KMS-11 (cell line): ENCODE measurements around the gene BDH1.

Source experiments
- H2AFZ ChIP-seq: fragments of 200-600 bp; sonication (generic); 2 replicates; pipeline ENCODE4 v1.6.1; 2016; ENCODE audit warnings: antibody characterized with exemption, mixed run types, low read depth
- H3K27ac ChIP-seq: fragments of 200-600 bp; sonication (generic); 2 replicates; pipeline ENCODE4 v1.6.1; 2016; ENCODE audit warnings: mild to moderate bottlenecking, mixed run types
- H3K27me3 ChIP-seq: fragments of 200-600 bp; sonication (generic); 2 replicates; pipeline ENCODE4 v1.6.1; 2017; ENCODE audit warnings: mild to moderate bottlenecking, low read depth, mixed run types, moderate library complexity; ENCODE audit not compliant: insufficient read depth
- H3K36me3 ChIP-seq: fragments of 200-600 bp; sonication (generic); 2 replicates; pipeline ENCODE4 v1.6.1; 2017; ENCODE audit warnings: mild to moderate bottlenecking, mixed run types; ENCODE audit not compliant: insufficient read depth
- H3K4me1 ChIP-seq: fragments of 200-600 bp; sonication (generic); 2 replicates; pipeline ENCODE4 v1.6.1; 2016; ENCODE audit warnings: mild to moderate bottlenecking, low read depth, mixed run types; ENCODE audit not compliant: poor library complexity, severe bottlenecking
- H3K4me2 ChIP-seq: fragments of 200-600 bp; sonication (generic); 2 replicates; pipeline ENCODE4 v1.7.0; 2016; ENCODE audit warnings: mild to moderate bottlenecking, mixed run types
- H3K4me3 ChIP-seq: fragments of 200-600 bp; sonication (generic); IDR thresholded peaks from 2 replicates; pipeline ENCODE4 v1.6.1; 2017; ENCODE audit warnings: low read depth, low read length, mixed read lengths; ENCODE audit not compliant: insufficient read depth
- H3K79me2 ChIP-seq: fragments of 200-600 bp; sonication (generic); 2 replicates; pipeline ENCODE4 v1.6.1; 2016; ENCODE audit warnings: low read depth, mixed run types; ENCODE audit not compliant: insufficient read depth
- H3K9ac ChIP-seq: fragments of 200-600 bp; sonication (generic); 2 replicates; pipeline ENCODE4 v1.6.1; 2016; ENCODE audit warnings: mild to moderate bottlenecking, mixed run types
- H4K20me1 ChIP-seq: fragments of 200-600 bp; sonication (generic); 2 replicates; pipeline ENCODE4 v1.6.1; 2016; ENCODE audit warnings: mild to moderate bottlenecking, mixed run types; ENCODE audit not compliant: insufficient read depth
- CTCF ChIP-seq: fragments of 200-600 bp; sonication (generic); conservative IDR thresholded peaks from 2 replicates; pipeline ENCODE4 v1.6.1; 2017; ENCODE audit warnings: low read depth, mild to moderate bottlenecking, antibody characterized with exemption, low read length, moderate library complexity, mixed read lengths

The BDH1 gene

GRCh38 chr3:197511853-197512635 is 43.7 kb downstream of the BDH1 start:
- H3K36me3 ChIP-seq, result no peaks in the 10 kb centered on the region; the same call in 1 of the 2 replicates
- H3K79me2 ChIP-seq, result no peaks in the 10 kb centered on the region
- TF ChIP-seq CTCF, result no peak
- no peak overlapping the region for H3K9ac ChIP-seq
- H3K4me1 ChIP-seq, result no peaks in the 10 kb centered on the region
- no peaks in the 10 kb centered on the region for H4K20me1 ChIP-seq
- no peak overlapping the region for H3K4me2 ChIP-seq
- no peak overlapping the region for H3K4me3 ChIP-seq
- H3K27me3 ChIP-seq, result no peaks in the 10 kb centered on the region
- no peak overlapping the region for H3K27ac ChIP-seq
- no peak overlapping the region for H2AFZ ChIP-seq

- no peaks in the 10 kb centered on the region for H4K20me1 ChIP-seq
- H3K4me3 ChIP-seq, result no peak overlapping the region
- no peak overlapping the region for H3K4me2 ChIP-seq
- H3K27ac ChIP-seq, result no peak overlapping the region
- H3K9ac ChIP-seq, result no peak overlapping the region
- TF ChIP-seq CTCF, result no peak
- H3K4me1 ChIP-seq, result no peaks in the 10 kb centered on the region
- H3K79me2 ChIP-seq, result no peaks in the 10 kb centered on the region
- no peaks in the 10 kb centered on the region; the same call in 1 of the 2 replicates for H3K36me3 ChIP-seq
- H3K27me3 ChIP-seq, result no peaks in the 10 kb centered on the region
- no peak overlapping the region for H2AFZ ChIP-seq
Measured at GRCh38 chr3:197511130-197511529, 44.6 kb downstream of the BDH1 start.

GRCh38 chr3:197510642-197511018 is 45.1 kb downstream of the BDH1 start:
- Histone ChIP-seq H3K4me1 (no peaks in the 10 kb centered on the region), H2AFZ (no peak overlapping the region), H3K27me3 (no peaks in the 10 kb centered on the region), H4K20me1 (no peaks in the 10 kb centered on the region), H3K27ac (no peak overlapping the region), H3K9ac (no peak overlapping the region), H3K4me3 (no peak overlapping the region), H3K36me3 (no peaks in the 10 kb centered on the region; the same call in 1 of the 2 replicates), H3K79me2 (no peaks in the 10 kb centered on the region), H3K4me2 (no peak overlapping the region)
- no peak for TF ChIP-seq CTCF

DNA sequence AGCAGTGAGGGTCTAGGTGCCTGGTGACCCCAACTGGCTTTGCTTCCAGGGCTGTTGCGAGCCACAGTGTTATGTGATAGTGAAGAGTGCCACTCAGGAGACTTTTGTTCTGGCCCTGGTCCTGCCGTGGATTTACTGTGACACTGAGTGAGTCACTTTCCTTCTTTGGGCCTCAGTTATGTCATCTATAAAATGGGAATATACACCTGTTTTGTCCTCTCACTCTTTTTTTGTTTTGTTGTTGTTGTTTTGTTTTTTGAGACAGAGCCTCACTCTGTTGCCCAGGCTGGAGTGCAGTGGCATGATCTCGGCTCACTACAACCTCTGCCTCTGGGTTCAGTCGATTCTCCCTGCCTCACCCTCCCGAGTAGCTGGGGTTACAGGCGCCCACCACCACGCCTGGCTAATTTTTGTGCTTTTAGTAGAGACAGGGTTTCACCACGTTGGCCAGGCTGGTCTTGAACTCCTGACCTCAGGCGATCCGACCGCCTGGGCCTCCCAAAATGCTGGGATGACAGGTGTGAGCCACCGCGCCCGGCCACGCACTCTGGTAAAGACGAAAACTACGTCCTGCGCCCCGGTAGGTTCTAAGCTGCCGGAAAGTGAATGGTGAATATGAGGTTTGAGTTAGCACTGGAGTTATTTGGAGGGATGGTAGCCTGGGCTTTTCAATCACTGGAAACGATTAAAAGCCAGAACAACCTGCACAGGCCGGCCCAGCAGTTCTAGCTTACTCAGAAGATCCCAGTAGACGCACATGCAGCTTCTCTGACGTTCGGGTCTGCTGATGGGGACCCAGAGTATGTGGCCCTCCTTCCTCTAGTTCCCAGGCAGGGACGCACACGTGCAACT is 46.6 kb downstream of the BDH1 start:
- no peak overlapping the region for H3K9ac ChIP-seq
- H3K27ac ChIP-seq, result no peak overlapping the region
- H3K4me1 ChIP-seq, result no peaks in the 10 kb centered on the region
- no peaks in the 10 kb centered on the region for H4K20me1 ChIP-seq
- H3K4me2 ChIP-seq, result peak overlapping the region; percentile 85; the same call in 1 of the 2 replicates
- H3K4me3 ChIP-seq, result no peak overlapping the region
- no peak for TF ChIP-seq CTCF
- H2AFZ ChIP-seq, result peak overlapping the region; percentile 93; the same call in 1 of the 2 replicates
- no peaks in the 10 kb centered on the region for H3K79me2 ChIP-seq
- no peaks in the 10 kb centered on the region; the same call in 1 of the 2 replicates for H3K36me3 ChIP-seq
- H3K27me3 ChIP-seq, result no peaks in the 10 kb centered on the region
